GM18873 (cell line): Measurements from ENCODE around the gene IFI6.
"Not testable (repeated sequence)": the region's sequence is repeated elsewhere in the genome, so short reads cannot be mapped to it uniquely, and the experiment has no call there.

Source experiments
- ATAC-seq: cut with Tn5 transposase; IDR thresholded peaks from one replicate; pipeline ENCODE4 v1.9.1; 2021; ENCODE audit warnings: mild to moderate bottlenecking, moderate library complexity, moderate number of reproducible peaks; ENCODE audit not compliant: unreplicated experiment, low FRiP score

IFI6 gene

GRCh38 chr1:27652111-27652864 is 19.7 kb downstream of the IFI6 start:
- no peak for ATAC-seq

- ATAC-seq: no peak
Measured at GRCh38 chr1:27650539-27651175, 21.3 kb downstream of the IFI6 start.

GRCh38 chr1:27650171-27650538 is 21.8 kb downstream of the IFI6 start:
- no peak for ATAC-seq

GRCh38 chr1:27649306-27649635 is 22.7 kb downstream of the IFI6 start:
- no peak for ATAC-seq

GRCh38 chr1:27648602-27649305 is 23.2 kb downstream of the IFI6 start:
- ATAC-seq: no peak

- ATAC-seq: no peak
Measured at GRCh38 chr1:27647328-27647727, 24.7 kb downstream of the IFI6 start.

GRCh38 chr1:27646676-27647075 is 25.3 kb downstream of the IFI6 start:
- ATAC-seq: no peak

GRCh38 chr1:27645071-27645415 is 26.9 kb downstream of the IFI6 start:
- ATAC-seq: no peak

- ATAC-seq: no peak
Measured at GRCh38 chr1:27644369-27645070, 27.5 kb downstream of the IFI6 start.

- ATAC-seq: no peak
Measured at GRCh38 chr1:27643600-27644368, 28.2 kb downstream of the IFI6 start.

GRCh38 chr1:27640514-27640913 is 31.5 kb downstream of the IFI6 start:
- ATAC-seq: not testable (repeated sequence)

- no peak for ATAC-seq
Measured at GRCh38 chr1:27638805-27639204, 33.2 kb downstream of the IFI6 start.

GRCh38 chr1:27638047-27638734 is 33.8 kb downstream of the IFI6 start:
- no peak for ATAC-seq

- no peak for ATAC-seq
Measured at GRCh38 chr1:27635396-27636142, 36.4 kb downstream of the IFI6 start.

- ATAC-seq: no peak
Measured at GRCh38 chr1:27634985-27635367, 37.0 kb downstream of the IFI6 start, which contains the start of gene FGR. Gene FGR (minus strand): TSS chr1:27635185. CDS start chr1:27623916, 11,269 bp downstream.

GRCh38 chr1:27634177-27634984 is 37.6 kb downstream of the IFI6 start:
- no peak for ATAC-seq

GRCh38 chr1:27633640-27634176 is 38.3 kb downstream of the IFI6 start:
- ATAC-seq: no peak

GRCh38 chr1:27633298-27633610 is 38.7 kb downstream of the IFI6 start:
- ATAC-seq: no peak
